ENCODE results near the gene RNF41. TPM values are rescaled to one million over a fixed set of nuclear protein-coding genes. Genes with fewer than 3 reads are reported as not detected.

The RNF41 gene
- total and polyA plus RNA-seq, 2 of the 13 experiments (the other 11 are each of a cell fraction or from before 2014, with no cell fraction given), result 27.1 to 39.4 TPM

DNA sequence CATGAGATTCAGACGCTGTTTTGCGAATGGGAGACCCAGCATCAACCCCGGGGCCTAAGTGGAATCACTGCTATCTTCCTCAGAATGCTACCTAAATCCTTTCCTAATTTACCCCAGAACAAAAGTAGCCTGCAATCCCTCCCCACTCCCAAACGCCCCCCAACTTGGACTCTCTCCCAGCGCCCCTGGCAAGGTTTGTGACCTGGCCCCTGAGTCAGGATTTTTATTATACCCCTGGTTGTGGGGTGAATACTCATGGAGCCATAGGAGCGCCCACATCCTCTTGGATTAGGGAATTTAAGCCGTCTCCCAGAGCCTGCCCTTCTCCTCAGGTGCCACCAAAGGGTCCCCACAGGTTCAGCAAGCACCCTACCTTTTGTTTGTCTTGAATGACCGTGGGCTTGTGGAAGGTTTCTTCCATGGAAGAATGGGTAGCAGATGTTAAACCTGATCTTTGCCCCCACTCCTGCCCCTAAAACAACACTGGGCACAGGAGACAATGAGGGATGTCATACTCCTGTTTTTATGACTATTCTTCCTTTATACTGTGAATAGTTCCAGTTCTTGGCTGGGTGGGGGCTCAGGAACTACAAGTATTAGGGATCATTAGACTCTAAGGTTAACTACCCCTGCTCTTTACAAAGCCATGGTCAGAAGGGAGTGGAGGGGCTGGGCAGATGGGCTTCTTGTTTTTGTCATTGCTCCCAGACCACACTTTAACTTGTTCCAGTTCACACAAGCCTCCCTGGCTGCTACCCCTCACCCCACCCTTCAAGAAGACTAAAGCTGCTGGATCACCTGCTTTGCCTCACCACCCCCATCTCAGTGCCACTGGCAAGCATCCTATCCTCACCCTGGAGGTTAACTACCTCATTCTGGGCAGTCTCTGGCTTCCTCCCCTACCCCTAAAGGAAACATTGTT, 68.7 kb downstream of the RNF41 start (continued):
- TF ChIP-seq GATAD2A (CRISPR knock-in tag; IDR thresholded peaks at IDR 0.05), result 0 out of 2 replicates have a peak, but pooled peaks have one; percentile 14
- 0 out of 4 replicates have a peak, but pooled peaks of 1 of the 2 experiments have one; percentile 8 for TF ChIP-seq KLF16 (CRISPR knock-in tag; IDR thresholded peaks at IDR 0.05)
- peak; percentile 20; the same call in 1 of the 2 replicates for TF ChIP-seq NFIC (IDR thresholded peaks at IDR 0.05; ENCODE audit: low read length)
- TF ChIP-seq ZNF235 (CRISPR knock-in tag; IDR thresholded peaks at IDR 0.05; ENCODE audit: borderline replicate concordance), result 0 out of 2 replicates have a peak, but pooled peaks have one; percentile 5
- 0 out of 2 replicates have a peak, but pooled peaks have one; percentile 0 for TF ChIP-seq POGK (CRISPR knock-in tag; conservative IDR thresholded peaks at IDR 0.05)
- 0 out of 2 replicates have a peak, but pooled peaks have one; percentile 2 for TF ChIP-seq MAZ (IDR thresholded peaks at IDR 0.05; ENCODE audit: borderline replicate concordance, low read depth, low read length)
- no peak for TF ChIP-seq MAZ (CRISPR knock-in tag; IDR thresholded peaks at IDR 0.05; ENCODE audit: low read depth)
- TF ChIP-seq MED1 (CRISPR knock-in tag; IDR thresholded peaks at IDR 0.05), result no peak
- 0 out of 2 replicates have a peak, but pooled peaks have one; percentile 24 for TF ChIP-seq ZNF605 (CRISPR knock-in tag; IDR thresholded peaks at IDR 0.05)
- TF ChIP-seq SETDB1 (CRISPR knock-in tag; IDR thresholded peaks at IDR 0.05; ENCODE audit: borderline replicate concordance), result no peak
- TF ChIP-seq, protein P1, sequence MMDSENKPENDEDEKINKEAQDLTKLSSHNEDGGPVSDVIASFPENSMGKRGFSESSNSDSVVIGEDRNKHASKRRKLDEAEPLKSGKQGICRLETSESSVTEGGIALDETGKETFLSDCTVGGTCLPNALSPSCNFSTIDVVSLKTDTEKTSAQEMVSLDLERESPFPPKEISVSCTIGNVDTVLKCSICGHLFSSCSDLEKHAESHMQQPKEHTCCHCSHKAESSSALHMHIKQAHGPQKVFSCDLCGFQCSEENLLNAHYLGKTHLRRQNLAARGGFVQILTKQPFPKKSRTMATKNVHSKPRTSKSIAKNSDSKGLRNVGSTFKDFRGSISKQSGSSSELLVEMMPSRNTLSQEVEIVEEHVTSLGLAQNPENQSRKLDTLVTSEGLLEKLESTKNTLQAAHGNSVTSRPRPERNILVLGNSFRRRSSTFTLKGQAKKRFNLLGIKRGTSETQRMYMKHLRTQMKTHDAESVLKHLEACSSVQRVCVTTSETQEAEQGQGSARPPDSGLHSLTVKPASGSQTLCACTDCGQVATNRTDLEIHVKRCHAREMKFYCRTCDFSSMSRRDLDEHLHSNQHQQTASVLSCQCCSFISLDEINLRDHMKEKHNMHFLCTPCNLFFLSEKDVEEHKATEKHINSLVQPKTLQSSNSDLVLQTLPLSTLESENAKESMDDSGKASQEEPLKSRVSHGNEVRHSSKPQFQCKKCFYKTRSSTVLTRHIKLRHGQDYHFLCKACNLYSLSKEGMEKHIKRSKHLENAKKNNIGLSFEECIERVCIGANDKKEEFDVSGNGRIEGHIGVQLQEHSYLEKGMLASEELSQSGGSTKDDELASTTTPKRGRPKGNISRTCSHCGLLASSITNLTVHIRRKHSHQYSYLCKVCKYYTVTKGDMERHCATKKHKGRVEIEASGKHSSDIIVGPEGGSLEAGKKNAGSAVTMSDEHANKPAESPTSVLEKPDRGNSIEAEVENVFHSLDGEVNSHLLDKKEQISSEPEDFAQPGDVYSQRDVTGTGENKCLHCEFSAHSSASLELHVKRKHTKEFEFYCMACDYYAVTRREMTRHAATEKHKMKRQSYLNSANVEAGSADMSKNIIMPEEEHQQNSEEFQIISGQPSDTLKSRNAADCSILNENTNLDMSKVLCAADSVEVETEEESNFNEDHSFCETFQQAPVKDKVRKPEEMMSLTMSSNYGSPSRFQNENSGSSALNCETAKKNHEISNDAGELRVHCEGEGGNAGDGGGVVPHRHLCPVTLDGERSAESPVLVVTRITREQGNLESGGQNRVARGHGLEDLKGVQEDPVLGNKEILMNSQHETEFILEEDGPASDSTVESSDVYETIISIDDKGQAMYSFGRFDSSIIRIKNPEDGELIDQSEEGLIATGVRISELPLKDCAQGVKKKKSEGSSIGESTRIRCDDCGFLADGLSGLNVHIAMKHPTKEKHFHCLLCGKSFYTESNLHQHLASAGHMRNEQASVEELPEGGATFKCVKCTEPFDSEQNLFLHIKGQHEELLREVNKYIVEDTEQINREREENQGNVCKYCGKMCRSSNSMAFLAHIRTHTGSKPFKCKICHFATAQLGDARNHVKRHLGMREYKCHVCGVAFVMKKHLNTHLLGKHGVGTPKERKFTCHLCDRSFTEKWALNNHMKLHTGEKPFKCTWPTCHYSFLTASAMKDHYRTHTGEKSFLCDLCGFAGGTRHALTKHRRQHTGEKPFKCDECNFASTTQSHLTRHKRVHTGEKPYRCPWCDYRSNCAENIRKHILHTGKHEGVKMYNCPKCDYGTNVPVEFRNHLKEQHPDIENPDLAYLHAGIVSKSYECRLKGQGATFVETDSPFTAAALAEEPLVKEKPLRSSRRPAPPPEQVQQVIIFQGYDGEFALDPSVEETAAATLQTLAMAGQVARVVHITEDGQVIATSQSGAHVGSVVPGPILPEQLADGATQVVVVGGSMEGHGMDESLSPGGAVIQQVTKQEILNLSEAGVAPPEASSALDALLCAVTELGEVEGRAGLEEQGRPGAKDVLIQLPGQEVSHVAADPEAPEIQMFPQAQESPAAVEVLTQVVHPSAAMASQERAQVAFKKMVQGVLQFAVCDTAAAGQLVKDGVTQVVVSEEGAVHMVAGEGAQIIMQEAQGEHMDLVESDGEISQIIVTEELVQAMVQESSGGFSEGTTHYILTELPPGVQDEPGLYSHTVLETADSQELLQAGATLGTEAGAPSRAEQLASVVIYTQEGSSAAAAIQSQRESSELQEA (CRISPR knock-in tag; IDR thresholded peaks at IDR 0.05; ENCODE audit: not compliant biosample characterization), result no peak
- no peak for TF ChIP-seq SOX13 (IDR thresholded peaks at IDR 0.05)
- peak in 1 of 2 experiments; percentile 64; a peak in 2 of 4 replicates for TF ChIP-seq SOX13 (CRISPR knock-in tag; conservative IDR thresholded peaks at IDR 0.05 in 1 of 2, IDR thresholded peaks at IDR 0.05 in 1 of 2)

Data from HepG2 (cell line).